ENCODE results near the gene ENTREP1.

DNA sequence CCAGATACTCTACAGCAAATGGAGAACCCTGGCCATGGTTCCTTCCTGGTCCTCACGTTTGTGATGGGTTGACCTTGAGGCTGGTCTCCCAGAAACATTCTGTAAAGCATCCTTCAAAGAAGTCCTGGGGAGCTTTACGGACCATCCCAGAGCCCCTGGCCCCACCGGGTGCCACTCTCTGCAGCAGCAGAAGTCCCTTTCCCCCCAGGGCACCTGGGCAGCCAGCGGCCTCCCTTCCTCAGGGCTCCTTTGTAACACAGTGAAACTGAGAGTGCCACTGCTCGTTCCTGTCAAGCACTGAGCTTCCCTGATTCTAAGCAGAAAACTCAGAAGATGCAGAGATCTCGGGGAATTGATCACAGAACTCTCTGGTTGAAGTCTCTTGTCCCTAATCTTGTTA lies 104.3 kb downstream of the ENTREP1 start:
- TF ChIP-seq, protein P1, sequence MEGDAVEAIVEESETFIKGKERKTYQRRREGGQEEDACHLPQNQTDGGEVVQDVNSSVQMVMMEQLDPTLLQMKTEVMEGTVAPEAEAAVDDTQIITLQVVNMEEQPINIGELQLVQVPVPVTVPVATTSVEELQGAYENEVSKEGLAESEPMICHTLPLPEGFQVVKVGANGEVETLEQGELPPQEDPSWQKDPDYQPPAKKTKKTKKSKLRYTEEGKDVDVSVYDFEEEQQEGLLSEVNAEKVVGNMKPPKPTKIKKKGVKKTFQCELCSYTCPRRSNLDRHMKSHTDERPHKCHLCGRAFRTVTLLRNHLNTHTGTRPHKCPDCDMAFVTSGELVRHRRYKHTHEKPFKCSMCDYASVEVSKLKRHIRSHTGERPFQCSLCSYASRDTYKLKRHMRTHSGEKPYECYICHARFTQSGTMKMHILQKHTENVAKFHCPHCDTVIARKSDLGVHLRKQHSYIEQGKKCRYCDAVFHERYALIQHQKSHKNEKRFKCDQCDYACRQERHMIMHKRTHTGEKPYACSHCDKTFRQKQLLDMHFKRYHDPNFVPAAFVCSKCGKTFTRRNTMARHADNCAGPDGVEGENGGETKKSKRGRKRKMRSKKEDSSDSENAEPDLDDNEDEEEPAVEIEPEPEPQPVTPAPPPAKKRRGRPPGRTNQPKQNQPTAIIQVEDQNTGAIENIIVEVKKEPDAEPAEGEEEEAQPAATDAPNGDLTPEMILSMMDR (IDR thresholded peaks at IDR 0.05), result no peak
- no peak for TF ChIP-seq ZFX (IDR thresholded peaks at IDR 0.05; ENCODE audit: borderline replicate concordance)

Measured in 22Rv1 (cell line).